ENCODE measurements around the gene WDR88. TPM values are rescaled to one million over a fixed set of nuclear protein-coding genes. Genes with fewer than 3 reads are reported as not detected.
A peak's percentile ranks its signal among the peaks of the same experiment; 100 is the strongest.
"Not testable (repeated sequence)": the region's sequence is repeated elsewhere in the genome, so short reads cannot be mapped to it uniquely, and the experiment has no call there.

WDR88 gene
- total RNA-seq, 3 donors from 2014 or later: not detected

DNA sequence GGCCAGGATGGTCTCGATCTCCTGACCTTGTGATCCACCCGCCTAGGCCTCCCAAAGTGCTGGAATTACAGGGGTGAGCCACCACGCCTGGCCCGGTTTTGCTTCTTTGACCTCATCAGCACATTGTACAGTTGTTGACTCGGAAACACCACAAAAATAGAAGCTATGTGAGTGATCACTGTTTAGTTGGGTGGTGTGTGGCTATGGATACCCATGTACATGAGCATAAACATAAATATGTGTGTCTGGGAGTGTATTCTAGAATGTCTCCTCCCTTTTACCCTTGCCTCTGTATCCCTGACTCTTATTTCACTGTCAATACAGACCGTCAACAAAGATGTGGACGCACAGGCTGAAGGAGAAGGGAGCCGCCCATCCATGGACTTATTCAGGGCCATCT lies 14.4 kb upstream of the WDR88 start:
- intact Hi-C loops (cut with DNase I; ENCODE audit: low total_unique reads): no loop called here
- TF ChIP-seq POLR2A (IDR thresholded peaks at IDR 0.05): no peak
- TF ChIP-seq, protein P1, sequence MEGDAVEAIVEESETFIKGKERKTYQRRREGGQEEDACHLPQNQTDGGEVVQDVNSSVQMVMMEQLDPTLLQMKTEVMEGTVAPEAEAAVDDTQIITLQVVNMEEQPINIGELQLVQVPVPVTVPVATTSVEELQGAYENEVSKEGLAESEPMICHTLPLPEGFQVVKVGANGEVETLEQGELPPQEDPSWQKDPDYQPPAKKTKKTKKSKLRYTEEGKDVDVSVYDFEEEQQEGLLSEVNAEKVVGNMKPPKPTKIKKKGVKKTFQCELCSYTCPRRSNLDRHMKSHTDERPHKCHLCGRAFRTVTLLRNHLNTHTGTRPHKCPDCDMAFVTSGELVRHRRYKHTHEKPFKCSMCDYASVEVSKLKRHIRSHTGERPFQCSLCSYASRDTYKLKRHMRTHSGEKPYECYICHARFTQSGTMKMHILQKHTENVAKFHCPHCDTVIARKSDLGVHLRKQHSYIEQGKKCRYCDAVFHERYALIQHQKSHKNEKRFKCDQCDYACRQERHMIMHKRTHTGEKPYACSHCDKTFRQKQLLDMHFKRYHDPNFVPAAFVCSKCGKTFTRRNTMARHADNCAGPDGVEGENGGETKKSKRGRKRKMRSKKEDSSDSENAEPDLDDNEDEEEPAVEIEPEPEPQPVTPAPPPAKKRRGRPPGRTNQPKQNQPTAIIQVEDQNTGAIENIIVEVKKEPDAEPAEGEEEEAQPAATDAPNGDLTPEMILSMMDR (IDR thresholded peaks at IDR 0.05): no peak
- TF ChIP-seq POLR2AphosphoS5 (IDR thresholded peaks at IDR 0.05): no peak
- DNase-seq (ENCODE audit: low spot score in 2 of 2): no peak
- no peaks in the 10 kb centered on the region for H3K9me3 ChIP-seq
- H3K27me3 ChIP-seq: no peaks in the 10 kb centered on the region
- no peaks in the 10 kb centered on the region for H3K4me1 ChIP-seq
- no peak overlapping the region for H3K27ac ChIP-seq
- H3K36me3 ChIP-seq: no peaks in the 10 kb centered on the region
- H3K4me3 ChIP-seq: no peak overlapping the region

DNA sequence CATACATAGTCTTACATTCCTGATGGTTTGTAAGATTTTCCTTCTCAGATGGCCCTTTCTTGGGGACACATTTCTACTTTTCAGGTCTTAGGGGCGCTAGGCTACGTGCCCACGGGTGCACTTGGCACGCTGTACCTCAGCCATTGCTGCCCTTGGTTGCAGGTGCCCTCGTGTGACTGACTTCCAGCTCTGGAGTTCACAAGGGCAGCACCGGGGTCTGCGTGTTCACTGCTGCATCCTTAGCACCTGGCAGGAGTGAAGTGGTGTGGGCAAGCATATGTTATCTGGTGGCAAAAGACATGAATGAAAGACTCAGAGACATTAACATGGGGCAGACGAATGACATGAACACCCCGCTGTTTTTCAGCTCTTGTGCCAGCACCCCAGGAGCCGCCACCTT lies 13.3 kb upstream of the WDR88 start:
- no peaks in the 10 kb centered on the region for H3K27me3 ChIP-seq
- intact Hi-C loops (cut with DNase I; ENCODE audit: low total_unique reads): no loop called here
- H3K27ac ChIP-seq: no peak overlapping the region
- DNase-seq (ENCODE audit: low spot score in 2 of 2): no peak
- TF ChIP-seq POLR2A (IDR thresholded peaks at IDR 0.05) (no peak), POLR2AphosphoS5 (IDR thresholded peaks at IDR 0.05) (no peak)
- TF ChIP-seq, protein P1 (IDR thresholded peaks at IDR 0.05): no peak
- H3K4me3 ChIP-seq: no peak overlapping the region
- no peaks in the 10 kb centered on the region for H3K4me1 ChIP-seq
- no peaks in the 10 kb centered on the region for H3K36me3 ChIP-seq
- H3K9me3 ChIP-seq: no peaks in the 10 kb centered on the region

DNA sequence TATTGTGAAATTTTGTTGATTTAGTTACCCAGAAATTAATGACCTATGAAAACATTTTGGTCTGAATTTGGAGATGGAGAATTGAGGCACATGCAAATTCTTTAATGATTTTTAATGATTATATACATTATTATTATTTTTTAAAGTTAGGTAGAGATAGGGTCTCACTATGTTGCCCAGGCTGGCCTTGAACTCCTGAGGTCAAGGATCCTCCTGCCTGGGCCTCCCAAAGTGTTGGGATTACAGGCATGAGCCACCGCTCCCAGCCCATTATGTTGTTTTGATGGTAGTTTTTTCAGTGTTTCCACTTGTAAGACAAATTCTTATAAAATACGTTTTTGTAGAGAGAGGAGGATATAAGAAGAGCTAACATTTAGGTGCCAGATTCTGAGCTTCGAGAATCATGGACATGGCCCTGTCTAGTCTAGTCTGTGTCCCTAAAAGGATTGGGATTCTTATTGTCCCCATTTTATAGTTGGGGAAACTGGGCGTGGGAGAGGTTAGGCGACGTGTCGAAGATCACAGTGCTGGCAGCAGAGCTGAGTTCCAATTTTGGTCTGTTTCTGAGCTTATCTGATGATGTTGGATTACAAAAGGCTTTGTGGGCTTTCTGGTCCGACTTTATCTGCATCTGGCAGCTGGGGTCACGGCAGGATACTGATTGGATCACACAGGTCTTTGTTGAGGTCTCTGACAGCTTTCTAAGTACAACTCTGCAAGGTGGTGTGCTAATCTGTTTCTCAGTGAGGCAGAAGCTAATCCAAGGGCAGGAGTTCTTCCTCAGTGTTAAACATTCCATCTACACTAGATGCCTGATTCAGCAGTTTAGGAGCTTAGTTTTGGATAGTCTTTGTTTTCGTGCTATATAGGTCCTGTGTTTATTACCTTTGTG lies 7.5 kb upstream of the WDR88 start:
- intact Hi-C loops (cut with DNase I; ENCODE audit: low total_unique reads): no loop called here
- DNase-seq (ENCODE audit: low spot score in 2 of 2): no peak
- Histone ChIP-seq H3K9me3 (no peaks in the 10 kb centered on the region), H3K4me3 (no peak overlapping the region), H3K4me1 (no peaks in the 10 kb centered on the region), H3K36me3 (peaks cover 10% of the 10 kb centered on the region), H3K27me3 (no peaks in the 10 kb centered on the region), H3K27ac (no peak overlapping the region)
- TF ChIP-seq POLR2AphosphoS5 (IDR thresholded peaks at IDR 0.05): no peak
- TF ChIP-seq, protein P1 (IDR thresholded peaks at IDR 0.05): no peak
- no peak for TF ChIP-seq POLR2A (IDR thresholded peaks at IDR 0.05)

DNA sequence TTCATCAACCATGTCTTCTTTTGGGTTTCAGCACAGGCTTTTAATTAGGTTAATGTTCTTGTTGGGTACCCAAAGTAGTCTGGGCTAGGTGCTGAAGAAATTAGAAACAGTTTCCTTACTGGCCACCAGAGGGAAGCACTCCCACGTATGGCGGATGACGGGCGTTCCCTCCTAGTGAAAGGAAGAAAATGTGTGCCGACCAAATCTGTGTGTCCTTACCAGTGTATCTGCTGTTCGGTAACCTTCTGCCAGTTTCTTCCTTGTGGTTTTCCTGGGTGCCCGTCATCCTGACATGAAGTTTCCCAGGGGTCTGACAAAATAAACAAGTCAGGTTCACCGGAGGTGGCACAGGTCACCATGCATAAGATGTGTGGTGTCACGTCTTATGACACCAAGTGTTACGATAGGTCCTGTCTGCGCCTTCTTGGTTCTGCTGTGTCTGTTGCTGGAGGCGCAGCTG lies 6.0 kb upstream of the WDR88 start:
- Histone ChIP-seq H3K4me1 (no peaks in the 10 kb centered on the region), H3K4me3 (no peak overlapping the region), H3K27ac (no peak overlapping the region), H3K27me3 (no peaks in the 10 kb centered on the region), H3K36me3 (peaks cover 10% of the 10 kb centered on the region), H3K9me3 (no peaks in the 10 kb centered on the region)
- intact Hi-C loops (cut with DNase I; ENCODE audit: low total_unique reads): no loop called here
- no peak for TF ChIP-seq POLR2AphosphoS5 (IDR thresholded peaks at IDR 0.05)
- TF ChIP-seq, protein P1 (IDR thresholded peaks at IDR 0.05): peak; percentile 49 to 68 (median 62)
- no peak for DNase-seq (ENCODE audit: low spot score in 2 of 2)

DNA sequence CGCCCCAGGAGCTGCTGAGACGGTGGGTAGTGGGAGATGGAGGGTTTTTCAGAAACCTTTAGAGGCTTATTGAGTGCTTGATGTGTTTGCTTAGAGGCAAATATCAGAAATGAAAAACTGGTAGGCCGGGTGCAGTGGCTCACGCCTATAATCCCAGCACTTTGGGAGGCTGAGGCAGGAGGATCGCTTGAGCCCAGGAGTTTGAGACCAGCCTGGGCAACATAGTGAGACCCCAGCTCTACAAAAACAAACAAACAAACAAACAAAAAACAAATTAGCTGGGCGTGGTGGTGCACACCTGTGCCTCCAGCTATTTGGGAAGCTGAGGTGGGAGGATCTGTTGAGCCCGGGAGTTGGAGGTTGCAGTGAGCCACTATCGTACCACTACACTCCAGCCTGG lies 5.2 kb upstream of the WDR88 start:
- H3K9me3 ChIP-seq; DNase-seq (ENCODE audit: low spot score in 2 of 2); H3K36me3 ChIP-seq; intact Hi-C loops (cut with DNase I; ENCODE audit: low total_unique reads); H3K27me3 ChIP-seq; H3K4me1 ChIP-seq; H3K27ac ChIP-seq; H3K4me3 ChIP-seq: not testable (repeated sequence)
